Type B pancreatic cell (in vitro differentiated cells): ENCODE results near the gene HEYL. TPM values are rescaled to one million over a fixed set of nuclear protein-coding genes. Genes with fewer than 3 reads are reported as not detected.

Source experiments
- DNase-seq: peaks from one replicate; pipeline ENCODE4 v3.0.0; 2021; ENCODE audit warnings: mixed read lengths; ENCODE audit not compliant: unreplicated experiment; ENCODE audit errors: extremely low spot score
- H3K27ac Mint-ChIP-seq: 2 replicates; pipeline ENCODE4 v1.8.0; 2021; ENCODE audit warnings: mild to moderate bottlenecking, mixed read lengths
- H3K27me3 Mint-ChIP-seq: 2 replicates; pipeline ENCODE4 v1.8.0; 2021; ENCODE audit warnings: mixed read lengths
- H3K36me3 Mint-ChIP-seq: 2 replicates; pipeline ENCODE4 v1.8.0; 2021; ENCODE audit warnings: mixed read lengths
- H3K4me1 Mint-ChIP-seq: one replicate; pipeline ENCODE4 v1.8.0; 2021; ENCODE audit warnings: mixed read lengths; ENCODE audit not compliant: unreplicated experiment
- H3K4me3 Mint-ChIP-seq: 2 replicates; pipeline ENCODE4 v1.8.0; 2021; ENCODE audit warnings: mild to moderate bottlenecking, mixed read lengths
- H3K9me3 Mint-ChIP-seq: 2 replicates; pipeline ENCODE4 v1.8.0; 2021; ENCODE audit warnings: mixed read lengths
- total RNA-seq: library from RNA; stranded (reverse); gene quantifications from 2 replicates; pipeline ENCODE4 v1.2.1, GENCODE V29; 2021; ENCODE audit warnings: low replicate concordance
- TF ChIP-seq, protein P1 (sequence below): fragments of 200-600 bp; sonication (generic); conservative IDR thresholded peaks from 2 replicates; pipeline ENCODE4 v1.5.0; 2021; ENCODE audit warnings: antibody characterized with exemption, mild to moderate bottlenecking

HEYL gene
- total RNA-seq, 1 donor from 2014 or later: 4.3 TPM

DNA sequence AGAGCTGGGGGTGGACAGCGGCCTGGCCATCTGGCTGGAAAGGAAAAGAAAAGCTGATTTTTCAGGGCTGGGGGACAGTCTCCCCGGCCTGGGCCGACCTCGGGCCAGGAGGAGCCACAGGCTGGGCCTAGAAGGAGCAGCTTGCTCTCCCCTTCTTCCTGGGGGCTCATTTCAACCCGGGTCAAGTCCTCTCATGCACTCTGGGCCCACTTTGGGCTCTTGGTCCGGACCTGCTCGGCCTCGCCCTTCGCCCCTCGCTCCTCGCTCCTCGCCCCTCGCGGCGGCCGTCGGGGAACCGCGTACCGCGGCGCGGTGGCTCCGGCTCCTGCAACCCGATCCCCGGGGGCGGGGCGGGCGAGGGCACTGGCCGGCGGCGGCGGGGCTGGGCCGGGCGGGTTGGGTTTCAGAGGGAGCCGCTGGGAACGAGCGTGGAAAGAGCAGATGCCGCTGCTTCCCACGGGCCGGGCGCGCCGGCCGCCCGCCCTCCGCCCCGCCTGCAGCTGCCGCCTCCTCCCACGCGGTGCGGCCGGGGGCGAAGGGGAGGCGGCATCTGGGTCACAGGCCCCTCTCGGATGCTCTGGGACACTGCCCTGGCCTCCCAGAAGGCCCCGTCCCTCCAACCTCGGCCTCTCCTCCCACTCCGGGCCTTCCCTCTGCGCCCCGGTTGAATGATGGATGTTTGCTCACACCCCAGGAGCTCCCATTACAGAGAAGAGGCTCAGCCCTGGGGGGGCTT lies 6.6 kb downstream of the HEYL start:
- Mint-ChIP-seq H3K27ac (no peak overlapping the region), H3K4me1 (peaks cover 35% of the 10 kb centered on the region), H3K36me3 (no peaks in the 10 kb centered on the region), H3K9me3 (no peaks in the 10 kb centered on the region), H3K4me3 (peak overlapping the region; percentile 44), H3K27me3 (peaks cover 65% of the 10 kb centered on the region)
- TF ChIP-seq, protein P1, sequence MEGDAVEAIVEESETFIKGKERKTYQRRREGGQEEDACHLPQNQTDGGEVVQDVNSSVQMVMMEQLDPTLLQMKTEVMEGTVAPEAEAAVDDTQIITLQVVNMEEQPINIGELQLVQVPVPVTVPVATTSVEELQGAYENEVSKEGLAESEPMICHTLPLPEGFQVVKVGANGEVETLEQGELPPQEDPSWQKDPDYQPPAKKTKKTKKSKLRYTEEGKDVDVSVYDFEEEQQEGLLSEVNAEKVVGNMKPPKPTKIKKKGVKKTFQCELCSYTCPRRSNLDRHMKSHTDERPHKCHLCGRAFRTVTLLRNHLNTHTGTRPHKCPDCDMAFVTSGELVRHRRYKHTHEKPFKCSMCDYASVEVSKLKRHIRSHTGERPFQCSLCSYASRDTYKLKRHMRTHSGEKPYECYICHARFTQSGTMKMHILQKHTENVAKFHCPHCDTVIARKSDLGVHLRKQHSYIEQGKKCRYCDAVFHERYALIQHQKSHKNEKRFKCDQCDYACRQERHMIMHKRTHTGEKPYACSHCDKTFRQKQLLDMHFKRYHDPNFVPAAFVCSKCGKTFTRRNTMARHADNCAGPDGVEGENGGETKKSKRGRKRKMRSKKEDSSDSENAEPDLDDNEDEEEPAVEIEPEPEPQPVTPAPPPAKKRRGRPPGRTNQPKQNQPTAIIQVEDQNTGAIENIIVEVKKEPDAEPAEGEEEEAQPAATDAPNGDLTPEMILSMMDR: no peak
- peak; percentile 79 for DNase-seq

DNA sequence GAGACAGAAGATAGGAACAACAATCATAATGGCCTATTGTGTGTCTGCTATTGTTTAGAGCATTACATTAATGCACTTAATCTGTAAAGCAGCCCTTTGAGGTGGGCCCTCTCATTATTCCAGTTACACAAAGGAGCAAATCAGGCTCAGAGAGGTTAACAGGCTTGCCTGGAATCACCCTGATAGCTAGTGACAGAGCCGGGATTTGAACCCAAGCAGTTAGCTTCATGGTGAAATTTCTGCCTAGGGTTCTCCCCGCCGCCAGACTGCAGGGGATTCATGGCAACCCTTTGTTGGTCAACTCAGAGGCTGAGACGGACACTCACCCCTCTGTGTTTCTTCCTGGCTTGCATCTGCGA lies 7.1 kb downstream of the HEYL start:
- Mint-ChIP-seq H3K27me3 (peaks cover 62% of the 10 kb centered on the region), H3K27ac (no peak overlapping the region), H3K4me1 (peaks cover 30% of the 10 kb centered on the region), H3K36me3 (no peaks in the 10 kb centered on the region), H3K9me3 (no peaks in the 10 kb centered on the region), H3K4me3 (no peak overlapping the region)
- no peak for DNase-seq
- TF ChIP-seq, protein P1: no peak

DNA sequence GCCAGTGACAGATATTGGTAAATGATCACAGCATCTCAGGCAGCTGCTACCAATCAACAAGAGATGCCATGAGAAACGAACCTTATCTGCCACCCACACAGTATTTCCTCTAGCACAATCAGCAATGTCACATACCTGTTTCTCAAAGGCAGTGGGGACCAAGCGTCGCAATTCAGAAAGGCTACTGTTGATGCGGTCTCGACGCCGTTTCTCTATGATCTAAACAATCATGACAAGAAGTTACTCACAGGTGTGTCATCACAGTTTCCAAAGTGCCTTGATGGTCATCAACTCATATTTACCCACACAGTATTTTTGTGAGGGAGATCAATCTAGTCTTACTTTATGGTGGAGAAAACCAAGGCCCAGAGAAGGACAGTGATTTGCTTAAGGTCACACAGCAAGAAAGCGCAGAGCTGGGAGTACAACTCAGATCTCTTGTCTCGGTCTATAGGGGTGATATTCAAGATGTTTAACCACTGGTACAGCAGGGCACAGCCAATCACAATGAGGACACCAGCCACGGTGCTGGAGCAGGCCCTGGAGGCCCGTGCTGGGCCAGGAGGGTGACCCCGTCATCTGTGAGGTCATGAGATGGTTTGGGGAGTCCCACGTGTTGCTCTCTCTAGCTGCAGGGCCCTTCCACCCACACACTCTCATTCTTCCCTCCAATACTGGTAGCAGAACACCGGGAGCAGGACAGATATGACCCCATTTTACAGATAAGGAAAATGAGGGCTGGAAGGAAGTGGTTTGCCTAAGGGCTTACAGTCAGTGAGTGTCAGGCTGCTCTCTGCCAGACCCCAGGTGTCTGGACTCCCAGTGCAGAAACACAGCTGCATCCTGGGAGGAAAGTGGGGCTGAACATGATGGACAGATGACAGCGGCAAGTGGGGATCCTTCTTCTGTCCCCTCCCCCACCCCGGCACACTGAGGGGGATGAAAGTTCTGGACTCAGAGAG lies 7.8 kb downstream of the HEYL start:
- H3K4me3 Mint-ChIP-seq: no peak overlapping the region
- DNase-seq: no peak
- no peaks in the 10 kb centered on the region for H3K36me3 Mint-ChIP-seq
- H3K27ac Mint-ChIP-seq: no peak overlapping the region
- TF ChIP-seq, protein P1: no peak
- peaks cover 57% of the 10 kb centered on the region for H3K27me3 Mint-ChIP-seq
- H3K4me1 Mint-ChIP-seq: peaks cover 23% of the 10 kb centered on the region
- no peaks in the 10 kb centered on the region for H3K9me3 Mint-ChIP-seq

DNA sequence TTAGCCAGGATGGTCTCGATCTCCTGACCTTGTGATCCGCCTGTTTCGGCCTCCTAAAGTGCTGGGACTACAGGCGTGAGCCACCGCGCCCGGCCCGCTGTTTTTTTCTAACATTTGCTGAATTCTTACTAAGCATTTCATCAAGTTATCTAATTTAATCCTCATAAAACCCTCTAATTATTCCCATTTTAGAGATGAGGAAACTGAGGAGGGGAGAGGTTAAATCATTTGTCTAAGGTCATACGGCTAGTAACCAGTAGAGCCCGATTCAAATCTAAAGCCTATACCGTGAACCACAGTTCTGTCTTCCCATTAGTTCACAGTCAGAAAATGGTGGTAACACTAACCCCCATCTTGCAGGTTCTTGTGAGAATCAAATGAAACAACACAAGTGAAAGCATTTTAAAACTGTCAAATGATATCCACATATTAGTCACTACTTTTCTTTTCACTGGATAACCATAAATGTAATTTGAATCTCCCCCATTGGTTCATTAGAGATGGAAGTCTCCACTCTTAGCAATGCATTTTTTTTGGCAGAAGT lies 10.6 kb downstream of the HEYL start:
- no peaks in the 10 kb centered on the region for H3K9me3 Mint-ChIP-seq
- TF ChIP-seq, protein P1: no peak
- no peak overlapping the region for H3K27ac Mint-ChIP-seq
- no peak overlapping the region for H3K4me3 Mint-ChIP-seq
- peaks cover 44% of the 10 kb centered on the region for H3K27me3 Mint-ChIP-seq
- DNase-seq: no peak
- H3K36me3 Mint-ChIP-seq: no peaks in the 10 kb centered on the region
- peaks cover 7% of the 10 kb centered on the region for H3K4me1 Mint-ChIP-seq

DNA sequence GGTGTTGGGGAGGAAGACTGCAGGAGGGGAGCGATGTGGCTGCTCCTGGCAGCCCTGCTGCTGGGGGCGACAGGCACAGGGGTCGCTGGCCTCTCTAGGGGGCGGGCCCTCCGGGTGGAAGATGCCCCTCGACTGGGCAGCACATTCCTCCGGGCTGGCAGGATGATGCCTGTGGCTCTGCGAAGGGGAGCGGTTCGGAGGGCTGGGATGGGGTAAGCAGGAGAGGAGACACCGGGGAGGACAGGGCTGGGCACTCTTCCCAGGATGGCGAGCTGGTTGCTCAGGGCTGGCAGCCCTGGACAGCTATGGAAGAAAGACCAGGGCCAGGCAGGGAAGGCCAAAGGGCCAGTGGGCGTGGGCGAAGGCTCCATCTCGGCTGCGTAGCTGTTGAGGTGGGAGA lies 12.8 kb downstream of the HEYL start:
- Mint-ChIP-seq H3K4me3 (no peak overlapping the region), H3K27me3 (peaks cover 38% of the 10 kb centered on the region), H3K27ac (no peak overlapping the region), H3K36me3 (no peaks in the 10 kb centered on the region), H3K4me1 (no peaks in the 10 kb centered on the region), H3K9me3 (no peaks in the 10 kb centered on the region)
- TF ChIP-seq, protein P1: no peak
- DNase-seq: no peak
